ENCODE results near the gene PTPRD. TPM values are rescaled to one million over a fixed set of nuclear protein-coding genes. Genes with fewer than 3 reads are reported as not detected.

PTPRD gene
- total RNA-seq, 1 donor from 2014 or later, result 532 TPM

GRCh38 chr9:8337834-8338766 lies 2274.7 kb downstream of the PTPRD start:
- TF ChIP-seq CTCF (IDR thresholded peaks at IDR 0.05; ENCODE audit: partially characterized antibody, unreplicated experiment), result no peak
- no peak overlapping the region for H3K4me3 Mint-ChIP-seq (ENCODE audit: unreplicated experiment)
- peaks cover 5% of the 10 kb centered on the region for H3K9me3 Mint-ChIP-seq (ENCODE audit: unreplicated experiment)
- peaks cover 8% of the 10 kb centered on the region for H3K27me3 Mint-ChIP-seq (ENCODE audit: unreplicated experiment)
- DNase-seq, result no peak
- peaks cover 10% of the 10 kb centered on the region for H3K36me3 Mint-ChIP-seq (ENCODE audit: unreplicated experiment)
- no peak overlapping the region for H3K27ac Mint-ChIP-seq (ENCODE audit: unreplicated experiment)
- H3K4me1 Mint-ChIP-seq (ENCODE audit: low read depth, unreplicated experiment), result no peaks in the 10 kb centered on the region

GRCh38 chr9:8332871-8333270 lies 2279.9 kb downstream of the PTPRD start:
- H3K27ac Mint-ChIP-seq (ENCODE audit: unreplicated experiment), result no peak overlapping the region

GRCh38 chr9:8332331-8332650 lies 2280.5 kb downstream of the PTPRD start:
- Mint-ChIP-seq H3K36me3 (ENCODE audit: unreplicated experiment) (peaks cover 15% of the 10 kb centered on the region), H3K27ac (ENCODE audit: unreplicated experiment) (no peak overlapping the region), H3K27me3 (ENCODE audit: unreplicated experiment) (peaks cover 15% of the 10 kb centered on the region), H3K9me3 (ENCODE audit: unreplicated experiment) (peaks cover 12% of the 10 kb centered on the region), H3K4me1 (ENCODE audit: low read depth, unreplicated experiment) (peaks cover 2% of the 10 kb centered on the region), H3K4me3 (ENCODE audit: unreplicated experiment) (no peak overlapping the region)
- no peak for TF ChIP-seq CTCF (IDR thresholded peaks at IDR 0.05; ENCODE audit: partially characterized antibody, unreplicated experiment)
- no peak for DNase-seq

More at GRCh38 chr9:8332871-8333270, 2279.9 kb downstream of the PTPRD start:
- H3K36me3 Mint-ChIP-seq (ENCODE audit: unreplicated experiment), result peaks cover 15% of the 10 kb centered on the region
- peaks cover 8% of the 10 kb centered on the region for H3K9me3 Mint-ChIP-seq (ENCODE audit: unreplicated experiment)
- TF ChIP-seq CTCF (IDR thresholded peaks at IDR 0.05; ENCODE audit: partially characterized antibody, unreplicated experiment), result no peak
- H3K4me3 Mint-ChIP-seq (ENCODE audit: unreplicated experiment), result no peak overlapping the region
- H3K4me1 Mint-ChIP-seq (ENCODE audit: low read depth, unreplicated experiment), result peaks cover 2% of the 10 kb centered on the region
- peaks cover 14% of the 10 kb centered on the region for H3K27me3 Mint-ChIP-seq (ENCODE audit: unreplicated experiment)
- DNase-seq, result no peak

- peaks cover 2% of the 10 kb centered on the region for H3K4me1 Mint-ChIP-seq (ENCODE audit: low read depth, unreplicated experiment)
- peaks cover 15% of the 10 kb centered on the region for H3K36me3 Mint-ChIP-seq (ENCODE audit: unreplicated experiment)
- DNase-seq, result no peak
- TF ChIP-seq CTCF (IDR thresholded peaks at IDR 0.05; ENCODE audit: partially characterized antibody, unreplicated experiment), result no peak
- H3K4me3 Mint-ChIP-seq (ENCODE audit: unreplicated experiment), result no peak overlapping the region
- no peak overlapping the region for H3K27ac Mint-ChIP-seq (ENCODE audit: unreplicated experiment)
- peaks cover 16% of the 10 kb centered on the region for H3K27me3 Mint-ChIP-seq (ENCODE audit: unreplicated experiment)
- H3K9me3 Mint-ChIP-seq (ENCODE audit: unreplicated experiment), result peaks cover 12% of the 10 kb centered on the region
Observed at GRCh38 chr9:8331507-8332330, 2281.1 kb downstream of the PTPRD start.
